Stimulated activated CD4-positive, alpha-beta T cell treated with anti-CD3 and anti-CD28 coated beads, Interleukin-15, amount 100 ng/mL, for 1 hour (primary cell): ENCODE data around the gene NXT1.
"Not testable (repeated sequence)": the region's sequence is repeated elsewhere in the genome, so short reads cannot be mapped to it uniquely, and the experiment has no call there.

Source experiments
- DNase-seq, 2 donors: peaks; one replicate each; pipeline ENCODE4 v3.0.0-alpha.2; 2020; ENCODE audit warnings: low read depth in 1 of 2, low spot score in 1 of 2

Gene NXT1

DNA sequence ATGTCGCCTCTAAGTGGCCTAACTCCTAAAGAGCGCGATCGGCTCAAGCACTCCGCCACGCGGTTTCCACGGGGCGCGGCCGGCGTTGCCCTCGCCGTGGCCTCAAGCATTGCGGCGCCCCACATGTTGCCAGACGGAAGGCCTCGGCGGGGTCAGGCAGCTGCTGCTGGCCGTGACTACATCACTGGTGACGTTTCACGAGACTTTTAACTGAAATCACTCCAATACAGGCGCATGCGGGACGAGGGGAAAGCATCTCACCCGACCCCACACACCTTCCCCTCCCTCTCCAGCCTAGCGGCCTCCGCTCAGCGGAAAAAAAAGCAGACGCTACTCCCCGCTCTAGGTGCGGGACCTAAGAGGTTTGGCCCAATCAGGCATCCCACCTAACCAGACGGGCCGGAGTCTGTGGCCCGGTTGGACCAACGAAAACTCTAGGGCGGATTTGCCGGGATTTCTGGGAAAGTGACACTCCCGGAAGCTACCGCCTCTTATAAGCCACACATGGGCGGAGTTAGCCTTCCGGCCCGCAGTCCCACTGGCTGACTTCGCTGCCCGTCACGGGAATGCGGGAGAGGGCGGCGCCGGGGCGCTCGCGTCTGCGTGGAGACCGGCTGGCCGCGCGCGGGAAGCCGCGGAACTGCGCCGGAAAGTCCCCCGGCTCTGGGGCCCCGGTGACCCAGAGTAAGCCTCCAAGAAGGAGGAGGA lies at the start of gene NXT1:
TSS of gene NXT1 (plus strand) at position 596 of the 708 bp plus-strand sequence. CDS start 3,251 bp downstream, outside the sequence.
- peak; percentile 93 to 95 for DNase-seq

DNA sequence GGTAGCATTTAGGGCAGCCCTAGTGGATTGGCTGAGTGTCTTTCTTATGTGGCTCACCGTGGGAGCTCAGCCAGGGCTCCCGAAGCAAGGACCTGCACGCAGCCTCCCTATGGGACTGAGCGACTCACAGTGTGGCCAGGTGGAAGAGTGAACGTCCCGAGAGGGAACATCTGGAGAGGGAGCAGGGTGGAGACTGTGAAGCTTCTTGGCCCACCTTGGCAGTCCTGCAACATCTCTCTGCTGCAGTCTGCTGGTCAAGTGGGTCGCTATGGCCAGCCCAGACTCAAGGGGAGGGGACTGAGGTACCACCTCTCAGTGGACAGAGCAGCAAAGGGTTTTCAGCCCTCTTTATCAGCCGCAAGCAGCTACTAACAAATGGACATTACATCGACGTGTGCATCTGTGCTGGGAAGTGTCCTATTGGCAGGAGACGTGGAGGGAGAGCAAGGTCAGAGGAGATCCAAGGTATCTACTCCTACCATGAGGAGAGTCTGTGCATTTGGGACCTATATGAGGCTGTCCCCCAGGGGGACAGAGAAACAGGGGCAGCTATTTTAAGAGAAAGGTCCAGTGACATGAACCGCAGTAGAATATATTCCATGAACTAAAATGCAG lies 49.0 kb upstream of the NXT1 start:
- no peak for DNase-seq

DNA sequence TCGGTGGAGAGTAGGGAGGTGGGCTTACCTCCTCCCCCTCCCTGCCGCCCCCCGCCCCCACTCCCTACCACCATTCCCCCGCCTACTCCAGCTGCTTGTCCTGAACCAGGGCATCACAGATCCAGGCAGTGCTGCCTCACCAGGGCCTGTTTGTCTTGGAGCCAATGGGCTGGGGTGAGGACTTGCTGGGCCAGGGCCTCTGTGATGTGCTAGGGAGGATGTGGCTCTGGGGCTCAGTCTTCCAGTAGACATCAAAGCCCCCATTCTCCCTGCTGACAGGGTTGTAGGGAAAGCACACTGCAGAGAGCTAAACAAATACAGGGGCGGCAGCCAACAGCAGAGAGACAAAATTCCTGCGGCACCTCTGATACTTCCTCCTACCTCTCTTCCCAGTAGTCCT lies 48.2 kb upstream of the NXT1 start:
- no peak for DNase-seq

DNA sequence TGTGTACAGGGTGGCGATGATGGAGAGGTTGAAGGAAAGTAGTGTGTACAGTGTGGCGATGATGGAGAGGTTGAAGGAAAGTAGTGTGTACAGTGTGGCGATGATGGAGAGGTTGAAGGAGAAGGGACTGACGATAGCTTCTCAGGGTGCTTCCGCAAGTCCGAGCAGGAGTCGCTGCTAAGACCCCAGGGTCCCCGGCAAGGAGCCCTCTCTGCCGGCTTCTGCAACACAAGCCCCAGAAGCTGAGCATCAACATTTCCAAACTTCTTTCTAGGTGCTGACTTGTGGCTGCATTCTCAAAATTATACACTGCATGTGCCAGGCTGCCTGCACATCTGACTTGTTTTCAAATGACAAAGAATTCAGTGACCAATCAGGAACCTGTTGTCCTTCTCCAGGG lies 47.8 kb upstream of the NXT1 start:
- DNase-seq, result no peak

DNA sequence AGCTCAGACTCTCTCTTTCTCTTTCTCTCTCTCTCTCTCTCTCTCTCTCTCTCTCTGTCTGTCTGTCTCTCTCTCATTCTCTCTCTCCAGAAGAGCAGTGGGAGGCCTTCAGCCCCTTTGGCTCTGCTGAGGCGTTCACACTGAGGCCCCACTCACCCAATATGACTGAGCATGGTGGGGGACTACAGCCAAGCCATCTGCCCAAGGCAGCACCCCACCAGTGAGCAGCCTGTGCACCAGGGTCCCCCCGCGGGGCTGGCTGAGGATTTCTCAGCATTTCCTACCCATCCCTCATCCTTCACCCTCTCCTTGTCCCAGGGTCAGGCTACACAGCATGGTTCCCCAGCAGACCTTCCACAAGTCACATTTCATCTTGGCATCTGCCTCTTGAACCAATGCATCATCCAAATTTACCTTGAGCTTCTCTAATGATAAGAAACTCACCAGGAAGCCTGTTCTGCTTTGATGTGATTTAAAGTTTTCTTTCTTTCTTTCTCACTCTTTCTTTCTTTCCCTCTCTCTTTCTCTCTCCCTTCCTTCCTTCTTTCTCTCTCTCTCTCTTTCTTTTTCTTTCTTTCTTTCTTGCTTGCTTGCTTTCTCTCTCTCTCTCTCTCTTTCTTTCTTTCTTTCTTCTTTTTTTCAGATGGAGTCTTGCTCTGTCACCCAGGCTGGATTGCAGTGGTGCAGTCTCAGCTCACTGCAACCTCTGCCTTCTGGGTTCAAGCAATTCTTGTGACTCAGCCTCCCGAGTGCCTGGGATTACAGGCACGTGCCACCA lies 47.1 kb upstream of the NXT1 start:
- DNase-seq, result no peak

DNA sequence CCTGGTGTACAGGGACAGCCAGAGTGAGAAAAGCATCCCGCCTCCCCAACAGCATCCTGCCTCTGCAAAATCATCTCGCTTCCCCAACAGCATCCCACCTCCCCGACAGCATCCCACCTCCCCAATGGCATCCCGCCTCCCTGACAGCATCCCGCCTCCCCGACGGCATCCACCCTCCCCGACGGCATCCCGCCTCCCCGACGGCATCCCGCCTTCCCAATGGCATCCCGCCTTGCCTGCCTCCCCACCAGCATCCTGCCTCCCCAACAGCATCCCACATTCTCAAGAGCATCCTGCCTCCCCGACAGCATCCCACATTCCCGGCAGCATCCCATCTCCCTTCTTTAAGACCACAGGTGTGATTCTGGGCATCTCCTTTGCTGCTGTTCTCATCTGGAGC lies 46.0 kb upstream of the NXT1 start:
- DNase-seq, result no peak

DNA sequence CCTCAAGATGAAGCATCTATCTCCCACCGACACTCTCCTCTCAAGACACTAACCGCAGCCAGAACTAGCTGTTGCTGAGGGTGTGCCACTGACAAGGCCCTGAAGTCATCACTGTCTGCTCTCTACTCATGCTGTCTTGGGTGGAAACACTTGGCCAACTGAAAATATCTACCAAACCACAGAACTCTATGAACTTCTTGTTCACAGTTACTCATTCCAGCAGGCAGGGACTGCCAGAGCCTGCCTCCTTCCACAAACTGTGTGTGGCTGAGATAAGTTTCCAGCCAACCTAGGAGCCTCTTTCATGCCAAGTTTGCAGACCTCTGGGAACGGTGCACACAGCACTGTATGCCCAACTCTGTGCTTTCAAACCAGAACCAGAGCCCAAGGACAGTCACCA lies 45.5 kb upstream of the NXT1 start:
- DNase-seq, result no peak

DNA sequence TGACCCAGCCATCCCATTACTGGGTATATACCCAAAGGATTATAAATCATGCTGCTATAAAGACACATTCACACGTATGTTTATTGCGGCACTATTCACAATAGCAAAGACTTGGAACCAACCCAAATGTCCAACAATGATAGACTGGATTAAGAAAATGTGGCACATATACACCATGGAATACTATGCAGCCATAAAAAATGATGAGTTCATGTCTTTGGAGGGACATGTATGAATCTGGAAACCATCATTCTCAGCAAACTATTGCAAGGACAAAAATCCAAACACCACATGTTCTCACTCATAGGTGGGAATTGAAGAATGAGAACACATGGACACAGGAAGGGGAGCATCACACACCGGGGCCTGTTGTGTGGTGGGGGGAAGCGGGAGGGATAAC lies 43.2 kb upstream of the NXT1 start:
- not testable (repeated sequence) for DNase-seq

DNA sequence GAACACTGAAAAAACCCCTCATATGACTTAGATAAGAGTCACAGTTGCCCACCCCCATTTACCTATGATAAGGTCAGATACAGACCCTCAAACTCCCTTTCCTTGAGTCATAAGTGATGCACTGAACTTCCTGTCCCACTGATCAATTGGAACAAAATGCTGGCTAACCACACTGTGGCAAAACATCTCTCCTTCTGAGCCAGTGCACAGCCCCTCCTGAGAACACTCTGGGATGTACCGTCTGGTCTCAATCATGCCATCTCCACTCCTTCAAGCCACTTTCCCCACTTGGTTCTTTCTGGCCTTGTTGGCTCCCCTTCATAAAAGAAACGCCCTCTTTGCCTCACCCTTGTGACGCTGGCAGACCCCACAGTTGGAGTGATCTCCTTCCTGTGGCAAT lies 42.6 kb upstream of the NXT1 start:
- no peak for DNase-seq

DNA sequence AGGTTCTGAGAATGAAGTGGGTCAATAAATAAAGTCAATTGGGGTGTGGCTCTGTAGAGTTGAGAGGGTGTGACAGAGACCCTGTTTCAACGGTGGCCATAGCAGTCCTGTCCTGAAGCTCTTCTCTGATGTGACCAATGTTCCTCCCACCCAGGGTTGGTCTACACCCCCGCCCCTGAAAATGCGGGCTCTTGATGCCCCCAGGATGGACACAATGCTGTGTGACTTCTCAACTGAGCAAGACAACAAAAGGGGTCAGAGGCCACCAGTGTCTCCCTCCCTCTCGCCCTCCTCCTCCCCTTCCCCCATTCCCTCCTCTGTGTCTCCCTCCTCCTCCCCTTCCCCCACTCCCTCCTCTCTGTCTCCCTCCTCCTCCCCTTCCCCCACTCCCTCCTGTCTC lies 41.7 kb upstream of the NXT1 start:
- DNase-seq, result no peak

DNA sequence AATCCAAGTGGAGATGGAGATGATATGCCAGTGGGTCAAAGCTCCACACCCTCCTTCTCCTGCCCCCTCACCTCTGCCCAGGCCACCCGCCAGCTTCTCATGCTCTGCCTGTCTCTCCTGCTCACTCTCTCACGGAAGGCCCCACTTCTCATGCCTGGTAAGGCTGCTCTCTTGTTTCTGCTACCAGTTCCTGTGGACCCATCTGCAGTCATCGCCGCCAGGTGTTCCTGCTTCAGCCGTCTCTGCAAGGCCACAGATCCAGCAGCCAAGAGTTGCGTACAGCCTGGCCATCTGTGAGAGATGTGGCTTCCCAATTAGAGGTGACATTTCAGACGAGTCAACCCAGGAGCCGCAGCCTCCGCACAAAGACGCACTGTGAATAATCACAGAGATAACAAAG lies 40.8 kb upstream of the NXT1 start:
- DNase-seq, result no peak

DNA sequence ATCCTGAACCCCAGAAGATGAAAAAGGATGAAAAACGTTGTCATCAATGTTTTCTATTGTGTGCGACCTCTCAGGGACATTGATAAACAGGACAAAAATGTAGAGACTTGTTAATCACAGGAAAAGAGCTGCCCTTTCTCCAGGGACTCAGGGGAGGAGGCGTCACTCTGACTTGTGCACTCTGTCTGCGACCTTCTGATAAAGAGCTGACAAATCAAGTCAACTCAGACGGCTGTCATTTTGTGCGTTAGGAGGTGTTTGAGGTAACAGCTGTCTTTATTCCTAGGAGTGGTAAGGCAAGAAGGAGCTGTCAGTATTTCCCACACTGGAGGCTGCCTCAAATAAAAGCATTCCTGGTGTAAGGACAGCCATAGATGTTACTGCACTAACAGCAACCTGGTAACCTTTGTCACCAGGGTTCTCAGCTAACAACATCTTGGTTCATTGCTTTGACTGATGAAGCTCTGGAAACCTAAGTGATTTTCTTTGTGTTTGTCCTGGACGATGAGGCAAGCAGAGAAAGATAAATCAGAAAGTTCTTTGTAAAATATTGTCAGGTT lies 38.6 kb upstream of the NXT1 start:
- no peak for DNase-seq

DNA sequence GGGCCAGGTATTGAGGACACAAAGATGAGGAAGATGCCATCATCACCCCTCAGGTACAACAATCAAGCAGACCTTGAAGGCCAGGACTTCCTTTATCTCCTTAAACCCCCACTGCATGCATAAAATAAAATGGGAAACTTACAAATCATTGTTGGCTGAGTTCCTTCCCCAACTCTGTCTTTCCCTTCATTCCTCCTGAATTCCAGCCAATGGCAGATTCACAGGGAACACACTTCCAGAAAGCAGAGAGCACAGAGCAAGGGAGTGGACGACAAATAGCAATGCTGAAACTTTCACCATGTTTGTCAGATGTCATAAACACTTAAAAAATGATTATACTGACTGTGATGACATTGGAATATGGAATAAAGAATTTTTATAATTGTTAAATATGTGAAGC lies 37.3 kb upstream of the NXT1 start:
- DNase-seq, result no peak

DNA sequence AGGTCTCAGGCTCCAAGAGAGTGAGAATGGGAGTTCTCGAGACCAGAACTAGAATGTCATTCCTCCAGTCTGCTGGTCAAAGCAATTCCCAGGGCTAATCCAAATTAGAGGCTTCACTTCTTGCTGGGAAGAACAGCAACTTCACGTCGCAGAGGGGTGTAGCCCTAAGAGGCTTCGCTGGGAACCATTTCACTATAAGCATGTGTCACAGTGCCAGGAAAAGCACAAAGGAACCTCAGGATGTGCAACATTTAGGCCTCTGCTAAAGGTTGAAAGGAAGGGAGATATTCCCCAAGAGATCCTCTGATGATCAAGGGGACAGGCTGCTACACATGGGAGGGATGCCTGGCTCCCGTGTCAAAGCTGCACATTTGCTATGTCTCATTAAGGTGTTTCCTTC lies 35.9 kb upstream of the NXT1 start:
- DNase-seq, result no peak

DNA sequence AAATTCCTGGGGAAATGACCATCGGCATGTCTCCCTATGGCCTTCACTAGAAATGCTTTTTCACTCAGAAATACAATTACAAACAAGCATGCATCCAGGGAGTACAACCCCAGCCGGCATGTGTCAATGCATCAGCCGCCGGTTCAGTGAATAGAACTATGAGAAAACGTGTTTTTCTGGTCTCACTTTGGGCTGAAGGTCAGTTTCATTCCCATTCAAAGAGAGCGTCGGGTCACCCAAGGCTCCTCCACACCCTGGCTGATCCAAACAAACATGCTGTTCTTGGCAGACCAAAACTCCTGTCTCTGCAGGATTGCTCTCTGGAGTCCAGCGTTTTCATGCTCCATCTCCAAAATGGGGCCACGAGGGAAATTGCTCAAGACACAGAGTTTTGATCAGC lies 35.5 kb upstream of the NXT1 start:
- DNase-seq, result no peak

DNA sequence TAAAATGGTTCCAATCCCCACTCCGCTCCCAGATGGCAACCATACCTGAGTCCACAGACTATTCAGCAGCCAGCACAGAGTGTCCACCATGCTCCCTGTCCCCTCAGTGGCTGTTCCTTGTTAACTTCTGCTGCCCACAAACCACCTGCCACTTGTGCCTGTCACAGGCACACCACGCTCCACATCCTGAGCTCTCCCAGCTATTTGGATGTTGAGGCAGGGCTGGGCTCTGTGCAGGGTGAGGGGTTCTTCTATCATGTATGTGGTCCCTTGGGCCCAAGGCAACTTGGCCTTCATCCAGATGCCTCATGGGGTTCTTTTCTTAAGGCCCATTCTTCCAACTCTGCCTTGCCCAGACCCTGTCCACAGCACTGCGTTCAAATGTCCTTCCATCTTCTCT lies 34.0 kb upstream of the NXT1 start:
- no peak for DNase-seq

DNA sequence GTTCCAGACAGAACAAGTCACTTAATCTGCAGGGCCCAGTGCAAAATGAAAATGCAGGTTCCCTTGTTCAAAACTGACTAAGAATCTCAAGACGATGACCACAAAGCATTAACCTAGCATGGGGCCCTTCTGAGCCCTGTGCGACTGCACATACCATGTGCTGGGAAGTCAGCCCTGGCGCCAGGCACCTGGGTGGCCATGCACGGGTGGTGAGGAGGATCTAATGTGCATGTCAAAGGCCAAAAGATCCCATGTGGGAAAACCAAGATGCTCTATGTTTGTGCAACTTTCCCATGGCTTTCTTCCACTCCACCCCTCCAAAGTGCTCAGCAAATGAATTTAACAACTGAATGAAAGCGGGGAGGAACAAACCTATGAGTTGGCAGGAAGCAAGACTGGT lies 33.5 kb upstream of the NXT1 start:
- no peak for DNase-seq

DNA sequence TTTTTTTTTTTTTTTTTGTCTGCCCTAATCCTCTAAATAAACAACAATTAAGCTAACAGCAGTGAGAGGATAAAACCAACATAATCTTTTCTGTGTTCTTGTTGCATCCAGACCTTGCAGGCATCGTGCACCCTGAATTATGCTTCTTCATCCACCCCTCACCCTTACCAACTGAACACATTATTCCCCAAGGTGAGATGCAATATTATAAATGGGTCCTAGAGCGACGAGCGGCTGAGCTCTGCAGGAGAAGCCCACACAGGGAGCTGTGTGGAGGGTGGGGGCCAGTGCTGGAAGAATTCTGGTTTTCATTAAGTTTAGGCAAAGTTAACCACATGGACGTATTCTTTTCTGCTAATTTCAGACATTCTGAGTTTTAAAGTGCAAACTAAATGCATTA lies 32.2 kb upstream of the NXT1 start:
- DNase-seq, result no peak

DNA sequence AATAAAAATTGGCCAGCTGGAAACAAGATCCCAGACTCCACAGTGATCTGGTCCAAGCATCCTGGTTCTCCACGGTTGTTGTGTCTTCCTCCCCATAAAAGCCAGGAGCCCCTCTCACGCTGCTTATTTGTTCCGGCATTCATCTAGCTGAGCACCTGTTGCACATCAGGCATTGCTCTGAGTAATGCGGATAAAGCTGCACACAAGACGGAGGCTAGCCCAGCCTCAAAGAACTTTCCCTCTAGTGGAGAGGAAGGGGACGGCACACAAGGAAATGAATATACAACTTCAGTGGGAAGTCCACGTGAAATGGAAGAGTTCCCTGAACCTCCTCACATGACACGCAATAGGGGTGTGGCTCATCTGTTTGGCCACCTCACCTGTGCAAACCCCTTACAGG lies 30.3 kb upstream of the NXT1 start:
- DNase-seq, result no peak

DNA sequence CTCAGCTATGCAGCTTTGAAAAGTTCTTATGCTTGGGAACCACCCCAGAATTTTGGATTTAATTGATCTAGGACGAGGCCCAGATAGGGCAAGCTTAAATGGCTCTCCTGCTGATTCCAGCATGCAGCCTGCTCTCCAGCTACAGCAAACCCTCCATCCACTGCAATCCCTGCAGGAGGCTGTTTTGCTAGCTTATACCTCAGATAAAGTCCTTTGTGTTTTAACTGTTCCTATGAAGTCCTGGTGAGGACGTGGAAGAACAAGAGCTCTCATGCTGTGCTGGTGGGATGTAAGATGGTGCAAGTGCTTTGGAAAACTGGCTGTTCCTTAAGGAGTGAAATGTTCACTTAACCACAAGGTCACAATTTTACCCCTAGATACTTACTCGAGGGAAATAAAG lies 25.5 kb upstream of the NXT1 start:
- DNase-seq, result no peak

DNA sequence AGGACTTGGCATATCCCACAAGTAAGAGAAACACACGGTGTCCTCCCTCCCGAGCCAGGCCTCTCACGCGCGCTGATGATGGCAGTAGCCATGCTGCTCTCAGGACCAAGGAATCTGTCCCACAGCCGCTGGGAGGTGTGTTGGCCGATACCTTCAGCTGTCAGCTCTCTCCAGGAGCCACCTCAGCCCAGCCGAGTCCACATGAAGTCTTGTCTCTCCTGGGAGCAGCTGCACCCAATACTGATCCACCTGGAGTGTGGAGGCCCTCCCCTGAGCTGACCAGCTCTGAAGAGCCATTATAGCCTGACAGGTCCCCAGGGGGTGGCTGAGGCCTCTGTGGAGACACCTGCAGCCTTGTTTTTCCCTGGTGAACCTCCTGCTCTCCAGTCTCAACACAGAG lies 23.8 kb upstream of the NXT1 start:
- no peak for DNase-seq
